Measurements from ENCODE around the gene ABHD6.
A peak's percentile ranks its signal among the peaks of the same experiment; 100 is the strongest.

The ABHD6 gene

DNA sequence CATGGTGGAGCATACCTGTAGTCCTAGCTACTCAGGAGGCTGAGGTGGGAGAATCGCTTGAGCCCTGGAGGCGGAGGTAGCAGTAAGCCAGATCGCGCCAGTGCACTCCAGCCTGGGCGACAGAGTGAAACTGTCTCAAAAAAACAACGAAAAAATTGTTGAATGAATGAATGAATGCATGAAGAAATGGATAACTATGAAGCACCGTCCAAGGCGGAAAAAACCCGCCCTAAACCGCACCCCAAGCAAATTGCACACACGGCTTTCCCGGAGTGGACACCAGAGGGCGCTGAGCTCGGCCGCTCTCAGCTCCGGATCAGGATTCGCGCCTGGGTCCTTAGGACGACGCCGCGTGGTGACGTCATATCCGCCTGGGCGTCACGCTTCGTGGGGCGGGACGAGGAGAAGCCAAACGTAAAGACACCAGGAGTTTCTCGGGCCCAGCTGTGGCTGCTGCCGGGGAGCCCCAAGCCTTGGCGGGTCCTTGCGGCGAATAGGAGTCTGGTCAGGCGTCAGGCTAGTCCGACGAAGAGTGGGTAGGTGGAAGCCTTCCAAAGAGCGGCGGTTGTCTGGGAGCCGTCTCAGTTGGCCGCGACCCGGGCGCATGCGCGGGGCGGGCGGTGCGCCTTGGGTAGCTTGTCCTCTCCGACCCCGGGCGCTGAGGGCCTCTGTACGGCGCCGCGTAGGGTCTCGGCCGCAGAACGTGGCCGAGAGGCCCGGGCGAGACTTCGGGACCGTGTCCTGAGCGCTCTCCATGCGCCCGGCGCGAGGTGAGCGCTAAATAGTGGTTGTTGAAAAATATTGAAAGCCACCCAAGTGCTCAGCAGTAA, 68.5 kb downstream of the ABHD6 start, which contains the start of the genes HTD2 and RPP14:
TSS of gene HTD2 (plus strand) at position 639 of the 830 bp plus-strand sequence. CDS start 11,094 bp downstream, outside the sequence.
TSS of gene RPP14 (plus strand) at position 364 of the 830 bp plus-strand sequence. CDS start 4,085 bp downstream, outside the sequence.
- TF ChIP-seq, protein P1, sequence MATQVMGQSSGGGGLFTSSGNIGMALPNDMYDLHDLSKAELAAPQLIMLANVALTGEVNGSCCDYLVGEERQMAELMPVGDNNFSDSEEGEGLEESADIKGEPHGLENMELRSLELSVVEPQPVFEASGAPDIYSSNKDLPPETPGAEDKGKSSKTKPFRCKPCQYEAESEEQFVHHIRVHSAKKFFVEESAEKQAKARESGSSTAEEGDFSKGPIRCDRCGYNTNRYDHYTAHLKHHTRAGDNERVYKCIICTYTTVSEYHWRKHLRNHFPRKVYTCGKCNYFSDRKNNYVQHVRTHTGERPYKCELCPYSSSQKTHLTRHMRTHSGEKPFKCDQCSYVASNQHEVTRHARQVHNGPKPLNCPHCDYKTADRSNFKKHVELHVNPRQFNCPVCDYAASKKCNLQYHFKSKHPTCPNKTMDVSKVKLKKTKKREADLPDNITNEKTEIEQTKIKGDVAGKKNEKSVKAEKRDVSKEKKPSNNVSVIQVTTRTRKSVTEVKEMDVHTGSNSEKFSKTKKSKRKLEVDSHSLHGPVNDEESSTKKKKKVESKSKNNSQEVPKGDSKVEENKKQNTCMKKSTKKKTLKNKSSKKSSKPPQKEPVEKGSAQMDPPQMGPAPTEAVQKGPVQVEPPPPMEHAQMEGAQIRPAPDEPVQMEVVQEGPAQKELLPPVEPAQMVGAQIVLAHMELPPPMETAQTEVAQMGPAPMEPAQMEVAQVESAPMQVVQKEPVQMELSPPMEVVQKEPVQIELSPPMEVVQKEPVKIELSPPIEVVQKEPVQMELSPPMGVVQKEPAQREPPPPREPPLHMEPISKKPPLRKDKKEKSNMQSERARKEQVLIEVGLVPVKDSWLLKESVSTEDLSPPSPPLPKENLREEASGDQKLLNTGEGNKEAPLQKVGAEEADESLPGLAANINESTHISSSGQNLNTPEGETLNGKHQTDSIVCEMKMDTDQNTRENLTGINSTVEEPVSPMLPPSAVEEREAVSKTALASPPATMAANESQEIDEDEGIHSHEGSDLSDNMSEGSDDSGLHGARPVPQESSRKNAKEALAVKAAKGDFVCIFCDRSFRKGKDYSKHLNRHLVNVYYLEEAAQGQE (IDR thresholded peaks at IDR 0.05; ENCODE audit: insufficient replicate concordance, low read depth) = peak; percentile 9
- TF ChIP-seq POLR2AphosphoS5 (IDR thresholded peaks at IDR 0.05; ENCODE audit: low read depth) = peak; percentile 71
- TF ChIP-seq, protein P2, sequence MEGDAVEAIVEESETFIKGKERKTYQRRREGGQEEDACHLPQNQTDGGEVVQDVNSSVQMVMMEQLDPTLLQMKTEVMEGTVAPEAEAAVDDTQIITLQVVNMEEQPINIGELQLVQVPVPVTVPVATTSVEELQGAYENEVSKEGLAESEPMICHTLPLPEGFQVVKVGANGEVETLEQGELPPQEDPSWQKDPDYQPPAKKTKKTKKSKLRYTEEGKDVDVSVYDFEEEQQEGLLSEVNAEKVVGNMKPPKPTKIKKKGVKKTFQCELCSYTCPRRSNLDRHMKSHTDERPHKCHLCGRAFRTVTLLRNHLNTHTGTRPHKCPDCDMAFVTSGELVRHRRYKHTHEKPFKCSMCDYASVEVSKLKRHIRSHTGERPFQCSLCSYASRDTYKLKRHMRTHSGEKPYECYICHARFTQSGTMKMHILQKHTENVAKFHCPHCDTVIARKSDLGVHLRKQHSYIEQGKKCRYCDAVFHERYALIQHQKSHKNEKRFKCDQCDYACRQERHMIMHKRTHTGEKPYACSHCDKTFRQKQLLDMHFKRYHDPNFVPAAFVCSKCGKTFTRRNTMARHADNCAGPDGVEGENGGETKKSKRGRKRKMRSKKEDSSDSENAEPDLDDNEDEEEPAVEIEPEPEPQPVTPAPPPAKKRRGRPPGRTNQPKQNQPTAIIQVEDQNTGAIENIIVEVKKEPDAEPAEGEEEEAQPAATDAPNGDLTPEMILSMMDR (IDR thresholded peaks at IDR 0.05; ENCODE audit: insufficient read depth, low read length) = peak; percentile 88
- no peak for TF ChIP-seq SPI1 (IDR thresholded peaks at IDR 0.05; ENCODE audit: borderline replicate concordance, low read depth)
- peak; percentile 78 for TF ChIP-seq GABPA (IDR thresholded peaks at IDR 0.05; ENCODE audit: low read depth)
- peak; percentile 97 to 98 for DNase-seq (ENCODE audit: low read depth in 1 of 2, low spot score in 1 of 2)
- Histone ChIP-seq H3K4me3 (replicated peaks; ENCODE audit: insufficient read depth, low read length) (peak within 1 kb of the TSS; percentile 83), H3K27ac (replicated peaks) (peak within 1 kb of the TSS; percentile 91), H3K27me3 (ENCODE audit: insufficient read depth, poor library complexity, severe bottlenecking) (no peaks in the 10 kb centered on the region)

DNA sequence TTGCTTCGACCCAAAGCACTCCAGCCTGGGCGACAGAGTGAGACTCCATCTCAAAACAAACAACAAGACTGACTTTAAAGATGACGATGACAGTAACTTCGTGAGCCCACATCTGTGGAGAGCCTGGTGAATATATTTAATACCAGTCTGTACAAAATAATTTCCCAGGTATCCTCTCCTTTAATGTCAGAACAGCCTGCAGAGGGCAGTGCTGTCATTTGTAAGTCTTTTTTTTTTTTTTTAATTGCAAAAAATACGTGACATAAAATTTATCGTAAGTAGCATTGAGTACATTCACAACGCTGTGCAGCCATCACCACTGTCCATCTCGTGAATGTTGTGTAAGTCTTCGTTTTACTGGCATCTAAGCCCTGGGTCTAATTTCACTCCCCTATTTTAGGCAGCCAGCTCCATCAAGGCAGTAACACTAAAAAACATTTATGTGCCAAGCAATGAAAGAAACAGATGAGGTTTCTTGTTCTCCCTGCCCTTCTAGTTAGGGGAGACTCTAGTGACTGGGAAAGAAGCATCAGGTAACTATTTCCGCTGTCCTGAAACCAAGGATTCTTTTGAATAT, 70.1 kb downstream of the ABHD6 start:
- peak; percentile 26 to 49 for DNase-seq (ENCODE audit: low read depth in 1 of 2, low spot score in 1 of 2)
- Histone ChIP-seq H3K27me3 (ENCODE audit: insufficient read depth, poor library complexity, severe bottlenecking) (no peaks in the 10 kb centered on the region), H3K4me3 (replicated peaks; ENCODE audit: insufficient read depth, low read length) (peak overlapping the region; percentile 83), H3K27ac (replicated peaks) (peak overlapping the region; percentile 91)
- TF ChIP-seq GABPA (IDR thresholded peaks at IDR 0.05; ENCODE audit: low read depth) (no peak), POLR2AphosphoS5 (IDR thresholded peaks at IDR 0.05; ENCODE audit: low read depth) (no peak), SPI1 (IDR thresholded peaks at IDR 0.05; ENCODE audit: borderline replicate concordance, low read depth) (no peak)
- TF ChIP-seq, protein P1 (IDR thresholded peaks at IDR 0.05; ENCODE audit: insufficient replicate concordance, low read depth) = no peak
- TF ChIP-seq, protein P2 (IDR thresholded peaks at IDR 0.05; ENCODE audit: insufficient read depth, low read length) = no peak

DNA sequence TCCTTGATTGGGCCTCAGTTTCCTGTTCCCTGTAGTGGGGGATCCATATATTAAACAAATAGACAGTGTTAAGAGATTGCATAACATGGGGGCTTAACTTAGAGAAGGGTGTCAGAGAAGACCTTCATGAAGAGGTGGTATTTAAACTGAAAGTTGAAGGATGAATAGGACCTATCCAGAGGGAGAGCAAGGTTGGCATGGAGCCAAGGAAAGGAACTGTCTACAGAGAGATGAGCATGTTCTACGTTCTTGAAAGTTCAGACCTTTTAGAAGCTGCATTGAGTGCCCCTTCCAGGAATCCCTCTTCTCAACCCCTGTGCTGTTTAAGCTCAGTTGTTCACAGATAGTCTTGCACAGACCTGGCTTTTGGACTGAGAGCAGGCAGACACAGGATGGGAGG, 71.1 kb downstream of the ABHD6 start:
- no peak for TF ChIP-seq POLR2AphosphoS5 (IDR thresholded peaks at IDR 0.05; ENCODE audit: low read depth)
- TF ChIP-seq SPI1 (IDR thresholded peaks at IDR 0.05; ENCODE audit: borderline replicate concordance, low read depth) = no peak
- TF ChIP-seq, protein P1 (IDR thresholded peaks at IDR 0.05; ENCODE audit: insufficient replicate concordance, low read depth) = no peak
- TF ChIP-seq GABPA (IDR thresholded peaks at IDR 0.05; ENCODE audit: low read depth) = no peak
- TF ChIP-seq, protein P2 (IDR thresholded peaks at IDR 0.05; ENCODE audit: insufficient read depth, low read length) = no peak
- Histone ChIP-seq H3K4me3 (replicated peaks; ENCODE audit: insufficient read depth, low read length) (no peak overlapping the region), H3K27ac (replicated peaks) (no peak overlapping the region), H3K27me3 (ENCODE audit: insufficient read depth, poor library complexity, severe bottlenecking) (no peaks in the 10 kb centered on the region)
- no peak for DNase-seq (ENCODE audit: low read depth in 1 of 2, low spot score in 1 of 2)
